A673 (cell line): Measurements from ENCODE around the gene MTHFD2L.

ENCODE experiments used
- CTCF ChIP-seq: fragments of 300-800, 200-600 bp; sonication (generic); conservative IDR thresholded peaks from 2 replicates; pipeline ENCODE4 v1.5.1; 2017; ENCODE audit warnings: low read depth, mild to moderate bottlenecking, antibody characterized with exemption, low read length, moderate library complexity, mixed read lengths
- EZH2 ChIP-seq: fragments of 200-600 bp; sonication (generic); IDR thresholded peaks from 2 replicates; pipeline ENCODE4 v1.6.1; 2017; ENCODE audit warnings: borderline replicate concordance, low read depth, mild to moderate bottlenecking, mixed read lengths, antibody characterized with exemption, low read length; ENCODE audit not compliant: poor library complexity, severe bottlenecking

DNA sequence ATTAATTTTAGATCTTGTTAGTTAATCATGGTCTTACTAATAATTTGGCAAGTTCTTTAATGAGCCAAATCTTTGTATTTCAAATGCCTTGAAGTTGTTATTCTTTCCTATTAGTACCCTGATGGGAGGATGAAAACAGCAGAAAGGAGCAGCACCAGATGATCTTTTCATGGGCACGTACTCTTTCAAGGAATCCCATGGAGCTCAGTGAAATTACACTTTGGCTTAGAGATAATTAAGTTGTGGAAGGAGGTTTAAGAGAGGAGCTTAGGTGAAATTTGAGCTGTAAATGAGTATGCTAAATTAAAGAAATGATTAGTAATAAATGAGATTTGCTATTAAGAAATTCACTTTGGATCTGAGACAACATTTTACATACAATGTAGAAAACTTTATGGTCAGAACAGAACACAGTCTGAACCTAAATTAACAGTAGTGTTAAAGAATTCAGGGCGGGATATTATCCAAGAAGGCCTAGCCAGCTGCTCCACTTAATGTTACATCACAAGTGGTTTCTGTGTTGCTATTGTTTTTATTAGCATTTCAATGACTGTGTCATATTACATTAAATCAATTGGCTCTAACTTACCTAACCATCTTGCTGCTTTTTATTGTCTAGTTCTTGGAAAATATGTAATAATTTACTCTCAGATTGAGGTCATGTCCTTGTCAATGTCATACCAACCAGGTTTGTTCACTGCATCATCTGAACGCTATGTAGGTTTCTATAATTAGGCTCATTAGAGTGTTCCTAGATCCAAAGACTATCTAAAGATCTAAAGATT is 3.9 kb downstream of the MTHFD2L start:
- TF ChIP-seq CTCF: no peak
- TF ChIP-seq EZH2: no peak
